ENCODE results near the gene UBTD1.
"Not testable (repeated sequence)": the region's sequence is repeated elsewhere in the genome, so short reads cannot be mapped to it uniquely, and the experiment has no call there.

Gene UBTD1

DNA sequence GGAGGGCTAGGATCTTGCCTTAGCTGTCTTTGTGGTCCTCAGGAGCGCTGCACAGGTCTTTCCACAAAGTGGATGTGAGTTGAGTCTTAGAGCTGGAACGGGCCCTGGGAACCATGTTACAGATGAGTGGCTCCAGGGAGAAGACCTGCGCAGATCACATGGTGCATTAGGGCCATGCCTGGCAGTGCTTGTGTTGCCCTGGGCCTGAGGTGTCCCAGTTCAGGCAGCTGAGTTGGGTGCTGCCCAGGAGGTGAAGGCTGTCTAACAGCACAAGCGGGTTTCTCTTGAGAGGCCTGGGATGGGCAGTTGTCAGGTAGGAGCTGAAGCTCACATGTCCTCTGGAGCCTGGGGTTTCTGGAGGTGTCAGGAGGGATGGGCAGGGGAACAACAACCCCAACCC, 40.1 kb downstream of the UBTD1 start:
- DNase-seq (ENCODE audit: low spot score): no peak

GRCh38 chr10:97539523-97540200, 40.9 kb downstream of the UBTD1 start:
- no peak for DNase-seq (ENCODE audit: low spot score)

GRCh38 chr10:97540669-97541500, 42.2 kb downstream of the UBTD1 start:
- DNase-seq (ENCODE audit: low spot score): no peak

- no peak for DNase-seq (ENCODE audit: low spot score)
Measured at GRCh38 chr10:97542169-97543024, 43.7 kb downstream of the UBTD1 start.

GRCh38 chr10:97543025-97543546, 44.4 kb downstream of the UBTD1 start:
- DNase-seq (ENCODE audit: low spot score): no peak

DNA sequence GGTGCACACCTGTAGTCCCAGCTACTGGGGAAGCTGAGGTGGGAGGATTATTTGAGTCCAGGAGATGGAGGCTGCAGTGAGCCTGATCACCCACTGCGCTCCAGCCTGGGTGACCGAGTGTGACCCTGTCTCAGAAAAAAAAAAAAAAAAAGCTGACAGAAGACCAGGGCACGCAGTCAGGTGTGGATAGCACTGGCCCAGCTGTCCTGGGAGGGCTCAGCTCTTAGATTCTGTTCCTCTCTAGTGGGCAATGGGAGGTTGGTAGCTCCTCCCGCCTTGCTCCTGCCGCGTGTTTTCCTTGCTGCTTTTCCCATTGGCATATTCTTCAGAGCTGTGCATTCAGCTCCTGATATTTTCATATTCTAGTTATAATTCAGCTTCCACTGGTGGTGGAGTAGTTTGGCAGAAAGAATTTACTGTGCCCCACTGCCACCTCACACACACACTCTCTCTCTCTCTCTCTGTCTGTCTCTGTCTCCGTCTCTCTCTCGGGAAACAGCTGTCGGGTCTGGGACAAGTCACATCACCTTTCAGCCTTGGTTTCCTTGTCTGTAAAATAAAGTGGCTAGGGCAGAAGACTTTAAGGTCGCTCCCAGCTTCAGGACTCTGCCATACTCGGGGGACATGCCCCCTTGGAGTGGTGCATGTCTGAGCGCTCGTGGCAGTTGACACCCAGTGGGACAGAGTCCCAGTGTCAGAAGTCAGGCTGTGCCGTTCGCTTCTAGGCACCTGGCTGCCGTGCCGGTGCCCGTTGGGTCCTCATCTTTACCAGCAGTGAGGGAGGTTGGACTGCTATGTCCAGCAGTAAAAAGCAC, 47.9 kb downstream of the UBTD1 start:
- no peak for DNase-seq (ENCODE audit: low spot score)

DNA sequence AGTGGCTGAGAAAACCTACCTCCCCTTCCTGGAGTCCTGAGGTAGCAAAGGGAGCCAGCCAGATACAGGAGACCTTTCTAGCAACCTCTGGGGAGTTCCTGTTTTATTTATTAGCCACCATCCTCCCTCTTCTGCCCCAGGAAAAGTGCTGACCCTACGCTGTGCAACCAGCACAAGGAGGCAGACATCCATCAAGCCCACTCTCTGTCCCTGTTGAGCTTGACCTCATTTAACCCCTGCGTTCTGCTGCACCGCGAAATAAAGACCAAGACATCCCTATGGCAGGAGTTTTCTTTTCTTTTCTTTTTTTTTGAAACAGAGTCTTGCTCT, 48.5 kb downstream of the UBTD1 start:
- DNase-seq (ENCODE audit: low spot score): no peak

GRCh38 chr10:97547962-97548361, 49.2 kb downstream of the UBTD1 start:
- no peak for DNase-seq (ENCODE audit: low spot score)

DNA sequence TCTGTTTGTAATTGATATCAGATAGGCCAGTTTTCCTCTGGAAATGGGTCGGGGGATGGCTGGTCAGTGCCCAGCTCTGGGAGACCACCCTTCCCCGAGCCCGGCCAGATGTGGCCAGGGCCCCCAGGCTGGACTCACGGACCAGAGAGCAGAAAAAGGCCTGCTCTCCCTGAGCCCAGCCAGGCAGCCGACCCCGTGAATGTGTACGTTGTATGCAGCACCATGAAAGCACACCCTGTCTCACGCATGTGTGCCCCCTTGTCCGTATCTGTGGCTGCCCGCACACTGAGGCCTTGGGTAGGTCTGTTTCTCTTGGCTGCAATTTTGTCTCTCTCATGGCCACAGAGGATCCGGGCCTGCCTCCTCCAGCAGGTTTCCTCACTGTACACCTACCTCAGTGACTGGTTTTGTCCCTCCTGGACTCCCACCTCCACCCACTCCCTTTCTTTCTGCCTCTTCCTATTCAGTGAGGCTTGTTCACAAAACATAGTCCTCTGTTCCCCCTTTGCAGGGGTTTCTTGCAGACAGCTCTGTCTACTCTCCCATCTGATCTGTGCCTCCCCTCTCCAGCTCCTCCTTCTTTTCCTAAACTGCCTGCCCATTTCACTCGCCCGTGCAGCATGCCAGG, 50.2 kb downstream of the UBTD1 start:
- no peak for DNase-seq (ENCODE audit: low spot score)

GRCh38 chr10:97549587-97550322, 51.0 kb downstream of the UBTD1 start:
- no peak for DNase-seq (ENCODE audit: low spot score)

DNA sequence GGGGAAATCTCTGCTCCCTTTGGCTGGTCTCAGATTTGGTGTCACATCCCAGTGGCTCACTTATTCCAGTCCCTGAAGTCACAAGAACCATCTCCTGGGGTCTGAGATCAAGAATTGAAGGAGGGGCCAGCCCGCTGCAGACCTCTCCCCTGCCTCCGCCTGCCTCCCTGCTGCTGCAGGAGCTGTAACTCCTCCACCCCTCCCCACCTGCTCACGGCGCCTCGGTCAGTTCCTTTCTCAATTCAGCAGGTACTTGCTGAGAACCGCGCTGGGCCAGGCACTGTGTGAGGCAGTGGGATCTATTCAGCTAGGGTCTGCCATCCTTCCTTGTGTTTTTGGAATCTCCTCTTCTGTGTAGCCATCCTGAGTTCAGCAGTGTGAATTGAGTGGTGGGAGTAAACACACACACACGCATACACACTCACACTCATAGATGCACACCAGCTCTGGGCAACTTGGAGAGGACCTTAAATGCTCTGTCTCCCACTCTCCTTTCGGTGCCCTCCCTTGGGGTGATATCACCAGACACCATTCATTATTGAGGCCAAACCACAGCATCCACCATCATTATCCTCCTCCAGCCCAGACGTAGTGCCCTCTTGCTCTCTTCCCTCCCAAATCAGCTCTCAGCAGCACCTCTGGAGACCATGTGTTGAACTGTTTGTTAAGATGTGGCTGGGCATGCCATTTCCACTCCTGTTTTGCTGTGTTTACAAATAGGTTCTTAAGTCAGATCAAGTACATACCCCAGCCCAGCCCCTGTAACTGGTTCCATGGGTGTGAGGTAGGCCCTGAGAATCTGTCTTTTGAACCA, 51.8 kb downstream of the UBTD1 start:
- DNase-seq (ENCODE audit: low spot score): no peak

DNA sequence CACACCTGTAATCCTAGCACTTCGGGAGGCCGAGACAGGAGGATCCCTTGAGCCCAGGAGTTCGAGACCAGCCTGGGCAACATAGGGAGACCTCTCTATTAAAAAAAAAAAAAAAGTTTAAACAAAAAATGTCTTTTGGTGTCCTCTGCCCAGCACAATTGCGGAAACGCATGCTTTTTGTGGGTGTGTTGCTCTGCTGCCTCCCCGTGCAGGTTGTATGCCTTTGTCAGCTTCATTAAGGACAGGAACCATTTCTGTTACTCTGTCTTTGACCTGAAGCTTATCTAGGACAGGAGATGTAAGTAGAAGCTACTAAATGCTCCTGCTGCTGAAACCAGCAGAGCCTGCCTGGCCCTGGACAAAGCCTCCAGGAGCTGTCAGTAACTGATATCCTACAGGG, 52.5 kb downstream of the UBTD1 start:
- no peak for DNase-seq (ENCODE audit: low spot score)

GRCh38 chr10:97553575-97554031, 54.9 kb downstream of the UBTD1 start:
- DNase-seq (ENCODE audit: low spot score): peak; percentile 62

- not testable (repeated sequence) for DNase-seq (ENCODE audit: low spot score)
Measured at GRCh38 chr10:97554336-97554735, 55.6 kb downstream of the UBTD1 start.

DNA sequence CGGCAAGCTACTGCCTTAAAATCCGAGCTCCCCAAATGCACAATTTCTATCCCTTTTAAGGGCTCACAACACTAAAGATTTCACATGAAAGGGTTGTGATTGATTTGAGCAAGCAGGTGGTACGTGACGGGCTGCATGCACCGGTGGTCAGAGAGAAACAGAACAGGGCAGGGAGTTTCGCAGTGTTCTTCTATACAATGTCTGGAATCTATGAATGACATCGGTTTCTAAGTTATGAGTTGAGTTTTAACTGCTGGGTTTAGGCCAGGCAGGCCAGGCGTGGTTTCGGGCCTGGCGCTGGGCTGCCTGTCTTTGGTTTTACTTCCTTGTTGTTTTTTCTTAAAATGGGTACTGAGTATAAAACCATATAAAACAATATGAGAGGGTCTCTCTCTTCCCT, 56.8 kb downstream of the UBTD1 start:
- DNase-seq (ENCODE audit: low spot score): not testable (repeated sequence)

GRCh38 chr10:97560731-97561381, 62.1 kb downstream of the UBTD1 start:
- not testable (repeated sequence) for DNase-seq (ENCODE audit: low spot score)

DNA sequence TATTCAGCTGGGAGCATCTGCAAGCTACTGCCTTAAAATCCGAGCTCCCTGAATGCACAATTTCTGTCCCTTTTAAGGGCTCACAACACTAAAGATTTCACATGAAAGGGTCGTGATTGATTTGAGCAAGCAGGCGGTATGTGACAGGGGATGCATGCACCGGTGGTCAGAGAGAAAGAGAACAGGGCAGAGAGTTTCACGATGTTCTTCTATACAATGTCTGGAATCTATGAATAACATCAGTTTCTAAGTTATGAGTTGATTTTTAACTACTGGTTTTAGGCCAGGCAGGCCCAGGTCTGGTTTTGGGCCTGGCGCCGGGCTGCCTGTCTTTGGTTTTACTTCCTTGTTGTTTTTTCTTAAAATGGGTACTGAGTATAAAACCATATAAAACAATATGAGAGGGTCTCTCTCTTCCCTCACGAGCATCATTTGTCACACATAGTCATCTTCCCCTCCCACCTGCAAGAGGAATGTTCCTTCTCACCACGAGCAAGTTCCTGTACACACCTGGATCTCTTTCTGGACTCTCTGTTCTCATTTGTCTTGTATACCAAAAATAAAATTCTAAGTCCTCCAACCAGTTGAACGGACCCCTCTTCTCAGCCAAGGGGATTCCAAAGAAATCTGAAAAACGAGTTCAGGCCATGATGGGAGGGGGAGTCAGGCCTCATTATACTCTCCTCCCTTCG, 62.8 kb downstream of the UBTD1 start:
- not testable (repeated sequence) for DNase-seq (ENCODE audit: low spot score)

DNA sequence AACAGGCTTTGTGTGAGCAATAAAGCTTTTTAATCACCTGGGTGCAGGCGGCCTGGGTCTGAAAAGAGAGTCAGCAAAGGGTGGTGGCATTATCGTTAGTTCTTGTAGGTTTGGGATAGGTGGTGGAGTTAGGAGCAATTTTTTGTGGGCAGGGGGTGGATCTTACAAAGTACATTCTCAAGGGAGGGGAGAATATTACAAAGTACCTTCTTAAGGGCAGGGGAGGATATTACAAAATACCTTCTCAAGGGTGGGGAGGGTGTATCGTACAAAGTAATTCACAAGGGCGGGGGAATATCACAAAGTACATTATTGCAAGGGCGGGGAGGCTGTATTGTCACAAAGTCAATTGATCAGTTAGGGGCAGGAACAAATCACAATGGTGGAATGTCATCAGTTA, 63.6 kb downstream of the UBTD1 start:
- not testable (repeated sequence) for DNase-seq (ENCODE audit: low spot score)
